ENCODE results near the gene GSTM4. TPM values are rescaled to one million over a fixed set of nuclear protein-coding genes. Genes with fewer than 3 reads are reported as not detected.
A peak's percentile ranks its signal among the peaks of the same experiment; 100 is the strongest.
"Not testable (repeated sequence)": the region's sequence is repeated elsewhere in the genome, so short reads cannot be mapped to it uniquely, and the experiment has no call there.

The GSTM4 gene
- polyA plus RNA-seq, 4 donors: 81.9 to 316 (median 206) TPM

GRCh38 chr1:109704173-109704572 lies 48.3 kb downstream of the GSTM4 start:
- FAIRE-seq: no peak
- no peak overlapping the region for H3K27ac ChIP-seq (ENCODE audit: low read depth in 1 of 3, low read length in 2 of 3)
- H3K4me3 ChIP-seq (ENCODE audit: low read depth in 1 of 3, low read length in 3 of 3): no peak overlapping the region
- 75 to 80% (median 77%) methylated on average over 8 of the region's 8 CpGs for WGBS, 3 donors
- H3K4me1 ChIP-seq (ENCODE audit: control insufficient read depth in 3 of 3, insufficient read depth in 2 of 3, low read depth in 1 of 3, low read length in 2 of 3): peaks cover 0 to 14% (median 2%) of the 10 kb centered on the region in 3 donors
- H3K36me3 ChIP-seq (ENCODE audit: control insufficient read depth in 3 of 3, insufficient read depth in 2 of 3, low read depth in 1 of 3, low read length in 3 of 3): no peaks in the 10 kb centered on the region
- peak in 1 of 2 donors; percentile 6 for DNase-seq
- H3K27me3 ChIP-seq (ENCODE audit: control insufficient read depth in 3 of 3, insufficient read depth in 3 of 3, low read length in 3 of 3): no peaks in the 10 kb centered on the region
- peaks cover 0 to 24% of the 10 kb centered on the region in 2 donors for H3K9me3 ChIP-seq (ENCODE audit: control insufficient read depth in 2 of 2, insufficient read depth in 1 of 2, low read depth in 1 of 2, low read length in 1 of 2)

GRCh38 chr1:109705411-109705810 lies 49.5 kb downstream of the GSTM4 start:
- 80 to 87% (median 87%) methylated on average over 4 of the region's 4 CpGs for WGBS, 3 donors
- peak in 1 of 2 donors; percentile 0 for DNase-seq
- Histone ChIP-seq H3K36me3 (ENCODE audit: control insufficient read depth in 3 of 3, insufficient read depth in 2 of 3, low read depth in 1 of 3, low read length in 3 of 3) (no peaks in the 10 kb centered on the region), H3K27ac (ENCODE audit: low read depth in 1 of 3, low read length in 2 of 3) (no peak overlapping the region), H3K27me3 (ENCODE audit: control insufficient read depth in 3 of 3, insufficient read depth in 3 of 3, low read length in 3 of 3) (no peaks in the 10 kb centered on the region), H3K4me3 (ENCODE audit: low read depth in 1 of 3, low read length in 3 of 3) (no peak overlapping the region), H3K4me1 (ENCODE audit: control insufficient read depth in 3 of 3, insufficient read depth in 2 of 3, low read depth in 1 of 3, low read length in 2 of 3) (peaks cover 0 to 14% (median 2%) of the 10 kb centered on the region in 3 donors), H3K9me3 (ENCODE audit: control insufficient read depth in 2 of 2, insufficient read depth in 1 of 2, low read depth in 1 of 2, low read length in 1 of 2) (peaks cover 0 to 29% of the 10 kb centered on the region in 2 donors)
- FAIRE-seq: no peak

GRCh38 chr1:109708949-109709348 lies 53.0 kb downstream of the GSTM4 start:
- Histone ChIP-seq H3K4me1 (ENCODE audit: control insufficient read depth in 3 of 3, insufficient read depth in 2 of 3, low read depth in 1 of 3, low read length in 2 of 3) (peaks cover 0 to 14% (median 2%) of the 10 kb centered on the region in 3 donors), H3K9me3 (ENCODE audit: control insufficient read depth in 2 of 2, insufficient read depth in 1 of 2, low read depth in 1 of 2, low read length in 1 of 2) (peaks cover 0 to 19% of the 10 kb centered on the region in 2 donors)
- not testable (repeated sequence) for FAIRE-seq; H3K36me3 ChIP-seq (ENCODE audit: control insufficient read depth in 3 of 3, insufficient read depth in 2 of 3, low read depth in 1 of 3, low read length in 3 of 3); H3K27me3 ChIP-seq (ENCODE audit: control insufficient read depth in 3 of 3, insufficient read depth in 3 of 3, low read length in 3 of 3); H3K27ac ChIP-seq (ENCODE audit: low read depth in 1 of 3, low read length in 2 of 3); H3K4me3 ChIP-seq (ENCODE audit: low read depth in 1 of 3, low read length in 3 of 3)
- 79 to 88% (median 82%) methylated on average over 4 of the region's 4 CpGs for WGBS, 3 donors
- peak in 1 of 2 donors; percentile 0 for DNase-seq

DNA sequence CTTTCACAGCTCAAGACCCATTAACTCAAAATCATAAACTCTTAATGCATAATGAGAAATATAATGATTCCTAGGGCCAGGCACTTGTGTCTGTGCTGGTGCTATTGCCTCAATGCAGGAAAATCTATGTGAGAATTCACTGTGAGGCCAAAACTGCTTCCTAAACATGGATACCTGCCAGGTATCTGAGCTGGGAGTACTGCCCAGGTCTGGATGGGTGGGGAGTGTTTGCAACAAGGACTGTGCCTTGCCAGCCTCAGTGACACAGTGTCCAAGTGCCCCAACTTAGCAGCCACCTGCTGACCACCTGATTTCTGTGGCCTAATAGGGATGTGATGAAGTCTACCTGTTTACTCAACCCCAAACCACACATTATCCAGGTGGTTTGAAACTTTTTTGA lies 53.9 kb downstream of the GSTM4 start:
- H3K27me3 ChIP-seq (ENCODE audit: control insufficient read depth in 3 of 3, insufficient read depth in 3 of 3, low read length in 3 of 3); H3K27ac ChIP-seq (ENCODE audit: low read depth in 1 of 3, low read length in 2 of 3); FAIRE-seq; H3K36me3 ChIP-seq (ENCODE audit: control insufficient read depth in 3 of 3, insufficient read depth in 2 of 3, low read depth in 1 of 3, low read length in 3 of 3); H3K4me3 ChIP-seq (ENCODE audit: low read depth in 1 of 3, low read length in 3 of 3): not testable (repeated sequence)
- peaks cover 0 to 18% of the 10 kb centered on the region in 2 donors for H3K9me3 ChIP-seq (ENCODE audit: control insufficient read depth in 2 of 2, insufficient read depth in 1 of 2, low read depth in 1 of 2, low read length in 1 of 2)
- H3K4me1 ChIP-seq (ENCODE audit: control insufficient read depth in 3 of 3, insufficient read depth in 2 of 3, low read depth in 1 of 3, low read length in 2 of 3): peaks cover 0 to 14% (median 2%) of the 10 kb centered on the region in 3 donors
- DNase-seq: peak in 1 of 2 donors; percentile 0

Other genes with a start within 250 kb of the GSTM4 start
- gene PSMA5, start 229.7 kb upstream of the GSTM4 start, polyA plus RNA-seq: 100 to 1,000 TPM in 3 of 4 donors, 10 to 100 TPM in 1; 99.3 to 113 (median 104) TPM
- under 1 TPM in 2 of 4 donors, not detected in 2; 0.65 to 0.67 TPM for gene SYPL2, start 189.6 kb upstream of the GSTM4 start, polyA plus RNA-seq
- 1 to 10 TPM; 4.8 to 8.9 (median 6.2) TPM for gene ATXN7L2, start 172.2 kb upstream of the GSTM4 start, polyA plus RNA-seq
- gene CYB561D1, start 162.0 kb upstream of the GSTM4 start, polyA plus RNA-seq: 1 to 10 TPM; 5.1 to 8.6 (median 7.2) TPM
- 1 to 10 TPM; 1.3 to 2.9 (median 2.2) TPM for gene AMIGO1, start 146.4 kb upstream of the GSTM4 start, polyA plus RNA-seq
- gene GPR61, start 116.2 kb upstream of the GSTM4 start, polyA plus RNA-seq: under 1 TPM in 2 of 4 donors, not detected in 2; 0.09 to 0.64 TPM
- 1 to 10 TPM; 3.0 to 7.4 (median 4.1) TPM for gene GNAI3, start 107.5 kb upstream of the GSTM4 start, polyA plus RNA-seq
- under 1 TPM in 2 of 4 donors, not detected in 2; 0.04 to 0.28 TPM for gene GNAT2, start 36.5 kb upstream of the GSTM4 start, polyA plus RNA-seq
- 10 to 100 TPM; 25.9 to 50.8 (median 35.2) TPM for gene AMPD2, start 36.3 kb upstream of the GSTM4 start, polyA plus RNA-seq
- gene GSTM2, start 12.0 kb downstream of the GSTM4 start, polyA plus RNA-seq: 100 to 1,000 TPM in 1 of 4 donors, 10 to 100 TPM in 3; 29.4 to 170 (median 54.2) TPM
- gene GSTM1, start 31.7 kb downstream of the GSTM4 start, polyA plus RNA-seq: 100 to 1,000 TPM in 2 of 4 donors, 1 to 10 TPM in 1, under 1 TPM in 1; 0.97 to 175 (median 51.6) TPM
- gene GSTM5, start 56.2 kb downstream of the GSTM4 start, polyA plus RNA-seq: 1 to 10 TPM in 3 of 4 donors, not detected in 1; 1.1 to 4.4 (median 3.0) TPM
- gene GSTM3, start 84.9 kb downstream of the GSTM4 start, polyA plus RNA-seq: 100 to 1,000 TPM in 2 of 4 donors, 10 to 100 TPM in 2; 71.6 to 169 (median 118) TPM
- 100 to 1,000 TPM; 167 to 736 (median 401) TPM for gene EPS8L3, start 107.8 kb downstream of the GSTM4 start, polyA plus RNA-seq